GM21526 (cell line): ENCODE measurements around the gene CXCL10.

Experiments used
- ATAC-seq: cut with Tn5 transposase; IDR thresholded peaks from one replicate; pipeline ENCODE4 v1.9.1; 2021; ENCODE audit warnings: moderate library complexity; ENCODE audit not compliant: unreplicated experiment, low FRiP score

The CXCL10 gene

GRCh38 chr4:75997081-75997480 is 26.2 kb downstream of the CXCL10 start:
- ATAC-seq: no peak

- ATAC-seq: no peak
Measured at GRCh38 chr4:75995727-75996126, 27.6 kb downstream of the CXCL10 start.

DNA sequence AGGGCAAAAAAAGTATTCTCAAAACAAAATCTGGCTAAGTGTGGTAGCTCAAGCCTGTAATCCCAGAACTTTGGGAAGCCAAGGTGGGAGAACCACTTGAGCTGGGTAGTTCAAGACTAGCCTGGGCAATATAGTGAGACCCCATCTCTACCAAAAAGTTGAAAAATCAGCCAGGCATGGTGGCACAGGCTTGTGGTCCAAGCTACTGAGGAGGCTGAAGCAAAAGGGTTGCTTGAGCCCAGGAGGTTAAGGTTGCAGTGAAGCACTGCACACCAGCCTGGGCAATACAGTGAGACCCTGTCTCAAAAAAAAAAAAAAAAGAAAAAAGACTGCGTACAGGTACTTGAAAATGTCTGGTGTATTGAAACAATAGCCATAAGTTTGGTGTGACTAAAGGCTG is 30.8 kb downstream of the CXCL10 start:
- ATAC-seq: no peak

- no peak for ATAC-seq
Measured at GRCh38 chr4:75989846-75990528, 33.3 kb downstream of the CXCL10 start.

GRCh38 chr4:75985116-75985515 is 38.2 kb downstream of the CXCL10 start:
- ATAC-seq: no peak

GRCh38 chr4:75980576-75980975 is 42.7 kb downstream of the CXCL10 start:
- ATAC-seq: no peak

GRCh38 chr4:75976177-75976576 is 47.1 kb downstream of the CXCL10 start:
- no peak for ATAC-seq

- ATAC-seq: no peak
Measured at GRCh38 chr4:75973766-75974165, 49.5 kb downstream of the CXCL10 start.
